NCI-H1436 (cell line): ENCODE data around the gene KAZN.
A peak's percentile ranks its signal among the peaks of the same experiment; 100 is the strongest.

Source experiments
- DNase-seq: peaks from one replicate; lab custom pipeline; 2025; lab: John Stamatoyannopoulos, UW

The KAZN gene

GRCh38 chr1:14677292-14677971 lies 78.9 kb downstream of the KAZN start:
- no peak for DNase-seq

GRCh38 chr1:14678011-14678638 lies 79.6 kb downstream of the KAZN start:
- DNase-seq, result no peak

DNA sequence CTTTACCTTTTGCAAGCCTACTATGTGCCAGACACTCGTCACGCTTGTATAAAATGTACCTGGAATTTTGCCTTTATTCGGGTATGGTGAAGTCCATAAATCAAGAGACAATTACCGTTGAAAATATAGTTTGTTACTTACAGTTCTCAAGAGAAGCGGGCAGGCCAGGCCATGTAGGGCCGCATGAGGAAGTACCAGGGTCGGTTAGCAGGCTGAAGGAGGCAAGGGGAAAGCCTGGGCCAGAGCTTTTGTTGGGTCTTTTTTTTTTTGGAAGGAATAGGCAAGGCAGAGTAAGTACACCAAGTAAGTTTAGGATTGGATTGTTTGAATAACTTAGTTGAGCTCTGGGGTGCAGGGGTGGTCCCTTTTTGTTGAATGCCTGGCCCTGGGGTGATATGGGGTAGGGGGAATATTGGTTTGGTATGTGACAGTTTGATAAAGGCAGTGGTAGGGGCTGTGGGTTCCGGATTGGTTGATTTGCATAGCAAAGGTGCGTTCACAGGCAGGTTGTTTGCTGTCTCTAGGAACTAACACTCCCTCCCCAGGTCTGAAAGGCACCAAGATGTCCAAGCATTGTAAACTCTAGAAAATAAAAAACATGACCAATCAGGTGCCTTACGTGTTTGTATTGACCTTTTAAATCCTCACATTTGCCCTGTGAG lies 80.7 kb downstream of the KAZN start:
- DNase-seq, result no peak

DNA sequence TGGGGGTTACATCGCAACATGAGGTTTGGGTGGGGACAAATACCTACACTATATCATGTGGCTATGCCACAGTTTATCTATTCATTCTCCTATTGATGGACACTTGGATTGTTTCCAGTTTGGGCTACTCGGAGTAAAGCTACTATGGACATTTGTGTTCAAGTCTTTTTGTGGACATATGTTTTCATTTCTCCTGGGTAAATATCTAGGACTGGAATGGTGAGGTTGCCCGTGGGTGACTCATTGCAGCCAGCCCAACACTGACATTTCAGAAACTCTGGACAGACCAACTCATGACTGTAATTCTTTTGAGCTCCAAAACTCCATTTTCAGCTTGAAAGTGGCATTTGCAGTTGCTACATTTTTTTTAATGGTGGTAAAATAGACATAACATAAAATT lies 82.7 kb downstream of the KAZN start:
- no peak for DNase-seq

DNA sequence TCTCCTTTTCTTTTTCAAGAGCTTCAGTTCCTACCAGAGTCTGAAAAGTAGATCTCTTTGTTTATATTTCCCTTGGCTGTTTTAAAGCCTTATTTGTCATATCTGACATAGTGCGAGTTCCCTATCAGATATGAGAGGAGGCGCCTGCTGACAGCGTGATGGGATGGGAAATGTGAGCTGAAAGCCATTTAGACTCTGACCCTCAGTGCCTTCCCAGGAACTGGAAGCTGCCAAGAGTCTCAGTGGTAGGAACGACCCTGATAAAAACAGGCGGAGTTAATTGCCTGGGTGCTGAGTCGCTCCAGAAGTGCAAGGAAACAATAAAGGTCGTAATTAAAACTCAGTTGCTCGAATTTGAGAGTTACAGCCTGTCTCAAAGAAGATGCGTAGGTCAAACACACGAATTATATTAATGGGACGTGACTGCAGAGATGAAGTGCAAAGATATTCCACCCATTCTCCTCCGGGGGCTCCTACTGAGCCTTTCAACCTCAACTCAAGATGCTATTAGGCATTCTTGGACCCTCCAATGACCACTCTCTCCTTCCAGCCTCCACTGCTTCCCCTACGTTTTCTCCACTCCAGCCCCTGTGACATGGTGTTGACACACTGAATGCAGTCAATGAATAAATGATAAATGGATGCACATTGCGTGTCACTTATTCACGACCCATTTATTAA lies 84.6 kb downstream of the KAZN start:
- DNase-seq, result no peak

DNA sequence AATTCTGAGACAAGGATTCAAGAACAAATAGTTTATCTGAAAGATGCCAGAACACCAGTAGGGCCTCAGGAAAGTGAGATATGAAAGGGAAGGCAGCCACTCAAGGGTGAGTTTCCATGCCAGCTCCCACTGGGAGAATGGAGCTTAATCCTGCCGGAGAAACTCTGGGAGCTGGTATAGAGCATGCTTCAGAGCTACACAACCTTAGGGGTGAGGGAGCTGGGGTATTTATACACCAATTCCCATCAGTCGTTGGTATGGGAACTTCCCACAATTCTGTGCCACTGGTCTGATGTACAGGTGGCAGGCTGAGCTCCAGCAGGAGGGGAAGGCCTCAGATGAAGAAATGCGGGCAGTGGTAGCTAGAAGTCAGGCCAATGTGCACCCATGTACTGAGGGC lies 86.6 kb downstream of the KAZN start:
- no peak for DNase-seq

GRCh38 chr1:14686701-14687100 lies 88.2 kb downstream of the KAZN start:
- no peak for DNase-seq

GRCh38 chr1:14687147-14687546 lies 88.7 kb downstream of the KAZN start:
- no peak for DNase-seq

DNA sequence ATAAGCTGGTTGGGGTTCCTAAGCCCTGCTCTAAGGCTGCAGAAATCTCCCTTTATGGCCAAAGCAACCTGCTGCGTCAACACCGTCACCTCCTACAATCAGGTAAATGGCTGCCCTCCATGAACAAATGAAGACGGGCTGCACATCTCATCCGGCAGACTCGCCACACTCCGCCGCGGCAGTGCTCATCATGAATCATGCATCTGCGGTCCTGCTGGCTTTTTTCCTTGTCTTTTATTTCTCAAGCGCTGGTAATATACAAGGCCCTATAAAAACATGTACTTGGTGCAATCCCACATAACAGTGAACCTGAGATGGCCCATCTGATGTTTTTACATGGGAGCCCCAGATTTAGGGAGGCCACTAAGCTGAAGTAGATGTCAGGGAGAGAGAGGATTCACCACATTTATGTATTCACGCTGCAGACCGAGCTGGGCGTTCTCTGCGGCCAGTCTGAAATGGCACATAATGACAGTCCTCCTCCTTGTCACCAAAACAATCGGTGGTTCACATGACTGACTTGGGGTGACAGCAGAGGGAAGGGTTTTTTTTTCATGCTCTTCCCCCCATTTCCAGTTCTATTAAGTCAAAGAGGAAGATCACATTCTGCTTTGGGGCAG lies 91.6 kb downstream of the KAZN start:
- no peak for DNase-seq

DNA sequence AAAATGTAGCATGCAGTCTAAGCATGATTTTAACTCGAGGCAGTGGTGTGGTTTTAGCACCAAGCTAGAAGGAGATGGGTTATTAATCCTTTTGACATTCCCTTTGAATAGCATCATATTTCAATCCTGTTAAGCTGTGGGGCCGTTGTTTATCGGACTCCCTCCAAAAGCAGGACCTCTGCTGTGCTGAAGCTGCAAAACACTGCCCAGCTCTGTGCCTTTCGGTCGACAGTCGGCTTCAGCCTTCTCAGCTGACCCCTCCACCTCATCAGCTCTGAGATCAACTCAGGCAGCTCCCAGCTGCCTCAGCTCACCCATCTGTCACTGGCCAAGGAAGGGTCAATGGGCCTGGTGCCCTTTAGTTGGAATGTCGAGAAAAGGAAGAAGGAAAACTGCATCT lies 95.5 kb downstream of the KAZN start:
- DNase-seq, result no peak

GRCh38 chr1:14694589-14694988 lies 96.1 kb downstream of the KAZN start:
- no peak for DNase-seq

- no peak for DNase-seq
Observed at GRCh38 chr1:14696761-14697160, 98.3 kb downstream of the KAZN start.

DNA sequence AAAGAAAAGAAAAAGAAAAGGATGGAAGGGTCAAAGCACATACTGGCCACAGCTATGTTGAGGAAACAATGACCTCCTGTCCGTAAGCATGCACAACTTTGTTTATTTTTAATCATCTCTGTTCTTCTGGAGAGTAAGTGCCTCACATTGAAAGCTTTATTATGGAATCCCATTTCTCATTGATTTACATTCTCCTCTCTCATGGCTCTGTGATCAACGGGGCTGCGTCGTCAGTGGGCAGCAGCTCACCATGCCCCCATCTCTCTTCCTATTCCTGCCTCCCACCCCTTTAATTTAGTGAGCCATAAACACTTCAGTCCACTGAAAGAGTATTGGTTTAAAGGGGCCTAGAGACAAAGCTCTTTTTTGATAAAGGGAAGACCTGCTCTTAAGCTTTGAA lies 98.9 kb downstream of the KAZN start:
- no peak for DNase-seq

GRCh38 chr1:14698314-14698713 lies 99.8 kb downstream of the KAZN start:
- DNase-seq, result no peak

DNA sequence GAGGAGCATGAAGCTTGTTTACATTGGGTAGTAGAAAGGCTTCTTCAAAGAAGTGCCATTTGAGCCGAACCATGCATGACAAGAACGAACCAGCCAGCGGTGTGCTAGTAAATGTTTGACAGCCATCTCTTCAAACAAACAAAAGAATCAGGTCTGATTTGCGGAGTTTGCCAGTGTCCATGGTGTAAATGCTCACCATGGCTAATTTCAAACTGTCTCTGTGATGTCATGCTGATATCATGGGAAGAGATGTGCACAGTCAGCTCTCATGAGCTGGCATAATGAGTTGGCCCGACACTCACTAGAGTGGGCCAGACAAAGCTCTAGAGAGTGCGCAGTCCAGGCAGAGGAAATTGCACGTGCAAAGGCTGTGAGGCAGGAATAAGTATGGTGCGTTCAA lies 101.1 kb downstream of the KAZN start:
- no peak for DNase-seq

GRCh38 chr1:14704846-14705245 lies 106.4 kb downstream of the KAZN start:
- no peak for DNase-seq

DNA sequence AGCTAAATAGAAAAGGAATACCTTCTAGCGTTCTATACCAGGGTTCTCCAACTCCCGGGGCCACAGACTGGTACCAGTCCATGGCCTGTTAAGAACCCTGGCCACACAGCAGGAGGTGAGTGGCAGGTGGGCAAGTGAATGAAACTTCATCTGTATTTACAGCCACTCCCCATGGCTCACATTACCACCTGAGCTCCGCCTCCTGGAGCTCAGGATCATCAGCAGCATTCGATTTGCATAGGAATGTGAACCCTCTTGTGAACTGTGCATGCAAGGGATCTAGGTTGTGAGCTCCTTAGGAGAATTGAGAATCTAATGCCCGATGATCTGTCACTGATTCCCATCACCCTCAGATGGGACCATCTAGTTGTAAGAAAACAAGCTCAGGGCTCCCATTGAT lies 107.3 kb downstream of the KAZN start:
- no peak for DNase-seq

- DNase-seq, result peak; percentile 15
Observed at GRCh38 chr1:14706631-14707030, 108.1 kb downstream of the KAZN start.

- no peak for DNase-seq
Observed at GRCh38 chr1:14707531-14708445, 109.3 kb downstream of the KAZN start.

DNA sequence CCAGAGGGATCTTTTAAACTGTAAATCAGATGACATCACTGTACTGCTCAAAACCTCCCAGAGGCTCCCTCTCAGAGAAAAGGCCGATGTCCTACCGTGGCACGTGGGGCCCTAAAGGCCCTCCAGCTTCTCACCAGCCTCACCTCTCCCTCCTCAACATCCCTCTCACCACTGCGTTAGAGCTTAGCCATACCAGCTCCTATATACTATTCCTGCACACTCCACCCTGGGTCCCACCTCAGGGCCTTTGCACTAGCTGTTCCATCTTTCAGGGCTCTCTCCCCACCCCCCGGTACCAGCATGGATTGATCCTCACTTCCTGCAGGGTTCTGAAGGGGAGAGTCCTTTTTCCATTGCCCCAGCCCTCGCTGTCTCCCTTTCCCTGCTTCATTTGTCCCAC lies 111.8 kb downstream of the KAZN start:
- DNase-seq, result no peak

- no peak for DNase-seq
Observed at GRCh38 chr1:14712136-14712535, 113.7 kb downstream of the KAZN start.
